Body of pancreas (tissue), 4 donors: ENCODE measurements around the gene SH2D4B. TPM values are rescaled to one million over a fixed set of nuclear protein-coding genes. Genes with fewer than 3 reads are reported as not detected.

Experiments used
- ATAC-seq: fragments of 150-250 bp; one replicate; pipeline ENCODE4 v1.9.1; 2016
- DNase-seq, 4 donors: peaks; one replicate each; pipeline ENCODE4 v3.0.0-alpha.2; 2019
- H3K27ac ChIP-seq, 4 donors: fragments of 200-600 bp; sonication (generic); 1 replicate in 3 of 4; 2 replicates in 1 of 4; pipeline versions ENCODE4 v1.5.1 to v1.6.1; 2016 to 2019; ENCODE audit warnings: mild to moderate bottlenecking in 1 of 4, mixed read lengths in 1 of 4, moderate library complexity in 1 of 4
- H3K27me3 ChIP-seq, 2 donors: fragments of 200-600 bp; sonication (generic); one replicate each; pipeline ENCODE4 v1.6.0; 2016; ENCODE audit warnings: mild to moderate bottlenecking in 1 of 2
- H3K36me3 ChIP-seq, 2 donors: fragments of 200-600 bp; sonication (generic); replicated peaks in 1 of 2; 2 replicates each; pipeline ENCODE4 v1.5.1; 2016; ENCODE audit warnings: low read depth in 2 of 2; ENCODE audit not compliant: insufficient read depth in 1 of 2
- H3K4me1 ChIP-seq: fragments of 200-600 bp; sonication (generic); one replicate; pipeline ENCODE4 v1.6.0; 2016
- H3K4me3 ChIP-seq, 2 donors: fragments of 200-600 bp; sonication (generic); 1 replicate in 1 of 2; 2 replicates in 1 of 2; pipeline ENCODE4 v1.5.1; 2016 to 2019
- H3K9me3 ChIP-seq, 3 donors: fragments of 200-600 bp; sonication (generic); 1 replicate in 2 of 3; 2 replicates in 1 of 3; pipeline ENCODE4 v1.5.1; 2016
- POLR2A ChIP-seq, 3 donors: fragments of 450-650 bp; IDR thresholded peaks; one replicate each; pipeline ENCODE4 v1.6.1; 2016; ENCODE audit warnings: antibody characterized with exemption in 3 of 3, mild to moderate bottlenecking in 2 of 3
- WGBS, 2 donors: methylation state at CpG; one replicate each; pipeline ENCODE4 v1.1.5; 2017; 5-methylcytosine and 5-hydroxymethylcytosine counted together
- intact Hi-C: fragments of 100-400 bp; cut with DNase I; formaldehyde crosslinking; loops from one replicate; pipeline ENCODE4 v1.15.1; 2023
- total RNA-seq, 2 donors: library from RNA; depleted of rRNA; stranded (reverse); fragments of >200 nt; gene quantifications; one replicate each; pipeline ENCODE4 v1.1.0, GENCODE V29; 2016
- TF ChIP-seq, protein P1 (sequence below), 7 experiments: fragments of 450-650 bp in 4 of 7; fragments of 200-600 bp in 3 of 7; sonication (generic) in 3 of 7; IDR thresholded peaks; one replicate each; pipeline ENCODE4 v1.5.1; 2016 to 2019; ENCODE audit warnings: antibody characterized with exemption in 7 of 7

SH2D4B gene
- total RNA-seq, 2 donors from 2014 or later: 0.33 TPM; not detected in 1

DNA sequence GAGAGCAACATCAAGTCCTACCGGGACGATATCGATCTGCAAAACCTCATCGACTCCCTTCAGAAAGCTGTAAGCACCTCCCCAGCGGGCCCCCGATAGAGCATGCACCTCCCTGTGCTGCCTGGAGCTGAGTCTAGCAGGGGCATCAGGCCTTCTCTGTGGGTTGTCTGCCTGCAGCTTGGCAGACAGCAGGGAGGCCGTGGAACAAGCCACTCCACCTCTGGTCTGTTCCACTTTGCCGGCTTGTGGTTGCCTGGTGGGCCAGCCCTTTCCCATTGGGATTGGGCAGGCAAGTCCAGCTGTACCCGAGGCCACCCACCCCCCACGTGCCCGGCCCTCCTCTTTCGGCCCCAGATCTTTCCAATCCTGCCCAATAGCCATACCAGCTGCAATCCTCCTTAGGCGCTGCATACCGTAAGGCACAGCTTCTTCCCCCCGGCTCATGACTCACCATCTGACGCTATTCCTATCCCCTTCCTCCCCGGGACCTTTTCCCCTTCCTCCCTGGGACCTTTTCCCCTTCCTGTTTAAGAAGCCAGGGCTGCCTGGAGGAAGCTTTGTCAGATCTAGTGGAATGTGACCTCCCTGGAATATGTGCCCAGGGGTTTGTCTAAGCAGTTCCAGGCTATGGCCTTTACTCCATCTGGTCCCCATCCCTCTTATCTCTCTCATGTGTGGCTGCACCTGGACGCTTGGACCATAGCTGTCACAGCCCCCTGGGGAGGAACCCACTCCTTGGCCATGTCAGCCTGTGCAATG lies 28.1 kb upstream of the SH2D4B start:
- DNase-seq: peak in 2 of 4 donors; percentile 5 to 11
- Histone ChIP-seq H3K27me3 (no peaks in the 10 kb centered on the region), H3K36me3 (peaks cover 0 to 23% of the 10 kb centered on the region in 2 donors), H3K9me3 (no peaks in the 10 kb centered on the region), H3K4me3 (no peak overlapping the region), H3K27ac (peak overlapping the region in 1 of 4 donors; percentile 32), H3K4me1 (peaks cover 17% of the 10 kb centered on the region)
- peak; percentile 33 for ATAC-seq
- 81 to 83% methylated on average over 14 to 17 of the region's 18 CpGs for WGBS, 2 donors
- intact Hi-C loops: no loop called here
- no peak for TF ChIP-seq POLR2A (IDR thresholded peaks at IDR 0.05)
- TF ChIP-seq, protein P1, sequence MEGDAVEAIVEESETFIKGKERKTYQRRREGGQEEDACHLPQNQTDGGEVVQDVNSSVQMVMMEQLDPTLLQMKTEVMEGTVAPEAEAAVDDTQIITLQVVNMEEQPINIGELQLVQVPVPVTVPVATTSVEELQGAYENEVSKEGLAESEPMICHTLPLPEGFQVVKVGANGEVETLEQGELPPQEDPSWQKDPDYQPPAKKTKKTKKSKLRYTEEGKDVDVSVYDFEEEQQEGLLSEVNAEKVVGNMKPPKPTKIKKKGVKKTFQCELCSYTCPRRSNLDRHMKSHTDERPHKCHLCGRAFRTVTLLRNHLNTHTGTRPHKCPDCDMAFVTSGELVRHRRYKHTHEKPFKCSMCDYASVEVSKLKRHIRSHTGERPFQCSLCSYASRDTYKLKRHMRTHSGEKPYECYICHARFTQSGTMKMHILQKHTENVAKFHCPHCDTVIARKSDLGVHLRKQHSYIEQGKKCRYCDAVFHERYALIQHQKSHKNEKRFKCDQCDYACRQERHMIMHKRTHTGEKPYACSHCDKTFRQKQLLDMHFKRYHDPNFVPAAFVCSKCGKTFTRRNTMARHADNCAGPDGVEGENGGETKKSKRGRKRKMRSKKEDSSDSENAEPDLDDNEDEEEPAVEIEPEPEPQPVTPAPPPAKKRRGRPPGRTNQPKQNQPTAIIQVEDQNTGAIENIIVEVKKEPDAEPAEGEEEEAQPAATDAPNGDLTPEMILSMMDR (IDR thresholded peaks at IDR 0.05): no peak

DNA sequence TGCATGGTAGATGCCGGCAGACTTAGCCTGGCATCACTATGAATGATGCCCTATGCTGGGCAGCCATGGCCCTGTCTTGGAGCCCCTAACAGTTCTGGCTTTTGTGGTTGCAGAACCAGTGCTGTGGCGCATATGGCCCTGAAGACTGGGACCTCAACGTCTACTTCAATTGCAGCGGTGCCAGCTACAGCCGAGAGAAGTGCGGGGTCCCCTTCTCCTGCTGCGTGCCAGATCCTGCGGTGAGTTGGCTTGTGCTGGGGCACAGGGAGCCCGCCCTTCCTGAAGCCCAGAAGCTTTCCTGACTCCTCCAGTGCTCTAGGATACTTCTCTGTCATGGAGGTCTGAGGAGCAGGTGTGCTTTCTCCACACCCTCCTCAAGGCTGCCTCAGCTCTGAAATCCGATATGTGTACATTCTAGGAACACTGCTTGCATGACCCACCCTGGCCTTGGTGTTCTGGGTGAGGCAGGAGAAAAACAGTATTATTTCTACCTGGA lies 25.6 kb upstream of the SH2D4B start:
- WGBS, 2 donors: 78 to 82% methylated on average over 9 to 10 of the region's 10 CpGs
- Histone ChIP-seq H3K27me3 (no peaks in the 10 kb centered on the region), H3K36me3 (peaks cover 0 to 32% of the 10 kb centered on the region in 2 donors), H3K4me1 (no peaks in the 10 kb centered on the region), H3K9me3 (no peaks in the 10 kb centered on the region), H3K4me3 (no peak overlapping the region), H3K27ac (no peak overlapping the region)
- DNase-seq (peak in 1 of 4 donors; percentile 18), ATAC-seq (no peak)
- intact Hi-C loops: no loop called here
- TF ChIP-seq POLR2A (IDR thresholded peaks at IDR 0.05): no peak
- TF ChIP-seq, protein P1 (IDR thresholded peaks at IDR 0.05): no peak

DNA sequence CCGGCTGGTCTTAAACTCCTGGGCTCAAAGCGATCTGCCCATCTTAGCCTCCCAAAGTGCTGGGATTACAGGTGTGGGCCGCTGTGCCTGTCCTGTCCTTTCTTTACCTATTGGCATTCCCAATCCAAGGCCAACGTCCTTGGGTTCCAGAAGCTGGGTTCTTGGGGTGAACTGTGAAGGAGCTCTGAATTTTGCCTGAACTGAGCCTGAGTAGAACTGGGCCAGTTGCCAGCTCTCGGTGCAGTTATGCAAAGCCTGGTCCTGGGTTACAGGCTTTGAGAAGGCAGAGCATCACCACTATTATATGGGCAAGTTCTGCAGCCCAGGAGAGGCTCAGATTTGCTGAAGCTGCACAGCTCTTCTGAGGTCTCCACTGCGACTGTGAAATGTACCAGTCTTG lies 24.6 kb upstream of the SH2D4B start:
- Histone ChIP-seq H3K27ac (no peak overlapping the region), H3K36me3 (peaks cover 0 to 38% of the 10 kb centered on the region in 2 donors), H3K4me3 (no peak overlapping the region), H3K9me3 (no peaks in the 10 kb centered on the region), H3K27me3 (no peaks in the 10 kb centered on the region), H3K4me1 (no peaks in the 10 kb centered on the region)
- intact Hi-C loops: no loop called here
- ATAC-seq (no peak), DNase-seq (peak in 1 of 4 donors; percentile 8)
- whole genome bisulfite sequencing, 2 donors: 92 to 94% methylated on average over 6 of the region's 6 CpGs
- TF ChIP-seq, protein P1 (IDR thresholded peaks at IDR 0.05): no peak

DNA sequence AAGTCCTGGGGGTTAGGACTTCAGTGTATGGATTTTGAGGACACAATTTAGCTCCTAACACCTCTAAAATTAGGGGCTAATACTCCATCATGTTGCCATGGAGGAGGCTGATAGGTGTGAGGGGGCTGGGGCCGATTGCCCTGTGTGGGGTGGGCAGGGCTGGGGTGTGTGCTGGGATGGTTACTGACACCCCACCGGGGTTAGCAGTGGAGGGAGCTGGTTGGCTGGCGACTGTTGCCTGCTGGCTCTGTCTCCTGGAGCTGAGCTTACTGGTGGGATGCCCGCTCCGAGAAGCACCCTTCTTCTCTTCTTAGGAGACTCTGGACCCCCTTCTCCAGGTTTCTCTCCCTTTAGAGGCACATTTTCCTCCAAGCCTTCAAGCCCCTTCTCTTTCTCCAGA lies 22.2 kb upstream of the SH2D4B start:
- Histone ChIP-seq H3K4me3 (no peak overlapping the region), H3K36me3 (peaks cover 0 to 46% of the 10 kb centered on the region in 2 donors), H3K9me3 (no peaks in the 10 kb centered on the region), H3K27me3 (no peaks in the 10 kb centered on the region), H3K4me1 (no peaks in the 10 kb centered on the region), H3K27ac (no peak overlapping the region)
- TF ChIP-seq, protein P1 (IDR thresholded peaks at IDR 0.05): no peak
- TF ChIP-seq POLR2A (IDR thresholded peaks at IDR 0.05): no peak
- no peak for ATAC-seq
- intact Hi-C loops: no loop called here
- WGBS, 2 donors: 69 to 82% methylated on average over 4 to 5 of the region's 5 CpGs
- DNase-seq: peak in 1 of 4 donors; percentile 7
